ENCODE results near the gene RFC1. TPM values are rescaled to one million over a fixed set of nuclear protein-coding genes. Genes with fewer than 3 reads are reported as not detected.

RFC1 gene
- total and polyA plus RNA-seq, 2 donors (not counting 3 experiments of a cell fraction or from before 2014, with no cell fraction given), result 12.9 to 57.1 TPM

DNA sequence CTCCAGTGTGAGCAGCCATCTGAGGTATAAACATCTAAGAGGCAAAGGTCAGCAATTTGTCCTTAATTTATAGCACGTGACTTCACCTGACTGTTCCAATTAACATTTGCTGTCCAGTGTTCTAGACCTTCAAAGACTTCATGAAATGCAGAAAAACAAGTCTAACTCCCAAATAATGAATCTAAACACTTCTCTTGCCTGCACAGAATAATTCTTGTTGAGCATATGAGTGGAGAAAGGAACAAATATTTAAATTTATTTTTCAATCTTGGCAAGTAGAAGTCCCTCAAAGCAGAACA is 12.0 kb downstream of the RFC1 start:
- no peaks in the 10 kb centered on the region for H3K9me1 ChIP-seq (replicated peaks; ENCODE audit: control insufficient read depth, extremely low read depth, insufficient read depth, low read length)
- peak overlapping the region in 2 of 3 experiments; percentile 27 to 73 for H3K4me3 ChIP-seq (replicated peaks in 1 of 3; ENCODE audit: insufficient read depth in 1 of 3, low read depth in 1 of 3, low read length in 3 of 3)
- H3K27ac ChIP-seq (ENCODE audit: insufficient read depth, low read depth, low read length), result peak overlapping the region; percentile 92
- peak overlapping the region; percentile 98 for H3K4me2 ChIP-seq (ENCODE audit: insufficient read depth, low read length)
- TSS peak; percentile 68 for BruUV-seq (replicated peaks)
- peaks cover 61% of the 10 kb centered on the region for H3K79me2 ChIP-seq (ENCODE audit: control insufficient read depth, insufficient read depth, low read length)
- H3K27me3 ChIP-seq (ENCODE audit: control insufficient read depth in 2 of 2, insufficient read depth in 2 of 2, low read length in 2 of 2), result no peaks in the 10 kb centered on the region
- DNase-seq (ENCODE audit: low read depth, low spot score) (no peak), FAIRE-seq (no peak)
- POLR2A ChIA-PET, result interaction anchor here (0.7 kb wide), 2 partner anchors 29 to 133 kb away, joined by 3 to 4 read pairs; no protein-coding TSS in a partner anchor
- H2AFZ ChIP-seq (ENCODE audit: low read depth, low read length), result peak overlapping the region; percentile 13
- H3K4me1 ChIP-seq (ENCODE audit: control insufficient read depth, extremely low read depth, insufficient read depth, low read length), result peaks cover 9% of the 10 kb centered on the region
- H4K20me1 ChIP-seq (replicated peaks; ENCODE audit: control insufficient read depth, extremely low read depth, insufficient read depth, low read length), result no peaks in the 10 kb centered on the region
- intact Hi-C loops (cut with micrococcal nuclease), result loop anchor here (5.0 kb wide), 1 partner anchor 97 kb away; no protein-coding TSS in a partner anchor
- no peaks in the 10 kb centered on the region for H3K9me3 ChIP-seq (replicated peaks; ENCODE audit: control insufficient read depth, insufficient read depth, low read length)
- CTCF ChIA-PET, result interaction anchor here (1.4 kb wide), 1 partner anchor 14 kb away, joined by 3 read pairs; no protein-coding TSS in a partner anchor
- dilution Hi-C loops (cut with MboI; ENCODE audit: extremely low pct_ligation_motif_present, low sequenced_read_pairs), result no loop called here
- peak overlapping the region; percentile 94 for H3K9ac ChIP-seq (replicated peaks; ENCODE audit: extremely low read depth, insufficient read depth, low read length)
- no peak for TF ChIP-seq POLR2A (IDR thresholded peaks at IDR 0.05; ENCODE audit: low read depth, low read length)
- TF ChIP-seq FOS (IDR thresholded peaks at IDR 0.05; ENCODE audit: borderline replicate concordance, insufficient read depth, low read length), result no peak
- no peak for TF ChIP-seq EZH2 (IDR thresholded peaks at IDR 0.05; ENCODE audit: borderline replicate concordance, low read depth, low read length, severe bottlenecking)
- no peak for TF ChIP-seq MYC (IDR thresholded peaks at IDR 0.05; ENCODE audit: low read depth, low read length)
- no peak for TF ChIP-seq JUN (IDR thresholded peaks at IDR 0.05; ENCODE audit: borderline replicate concordance, insufficient read depth, insufficient read length, low read depth)
- TF ChIP-seq GATA2 (IDR thresholded peaks at IDR 0.05; ENCODE audit: insufficient read depth, insufficient read length, low read depth, low read length), result no peak
- TF ChIP-seq POLR2AphosphoS5 (IDR thresholded peaks at IDR 0.05; ENCODE audit: insufficient read depth, low read depth, low read length), result no peak
- no peak for TF ChIP-seq CTCF (IDR thresholded peaks at IDR 0.05; ENCODE audit: extremely low read depth in 1 of 2, insufficient read depth in 1 of 2, low read depth in 1 of 2, low read length in 2 of 2)
- TF ChIP-seq, protein P1, sequence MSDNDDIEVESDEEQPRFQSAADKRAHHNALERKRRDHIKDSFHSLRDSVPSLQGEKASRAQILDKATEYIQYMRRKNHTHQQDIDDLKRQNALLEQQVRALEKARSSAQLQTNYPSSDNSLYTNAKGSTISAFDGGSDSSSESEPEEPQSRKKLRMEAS (IDR thresholded peaks at IDR 0.05; ENCODE audit: insufficient read depth, insufficient read length), result no peak
- H3K36me3 ChIP-seq (ENCODE audit: control insufficient read depth in 2 of 2, extremely low read depth in 1 of 2, insufficient read depth in 2 of 2, low read length in 2 of 2), result no peaks in the 10 kb centered on the region

Measured in endothelial cell of umbilical vein (primary cell).